A673 (cell line): Measurements from ENCODE around the gene ATP1A1. TPM values are rescaled to one million over a fixed set of nuclear protein-coding genes. Genes with fewer than 3 reads are reported as not detected.

Experiments used
- BruUV-seq: library from RNA; stranded (reverse); fragments of 400-500 nt; replicated peaks from 2 replicates; lab custom pipeline; 2021; lab: Mats Ljungman, UMichigan
- CTCF ChIA-PET: fragments of 300-600 bp; sonication (Branson Sonifier 250); formaldehyde crosslinking; loops from one replicate; lab custom pipeline; 2022; ENCODE audit warnings: antibody characterized with exemption; lab: Charles Lee
- POLR2A ChIA-PET: fragments of 300-600 bp; sonication (Branson Sonifier 250); formaldehyde crosslinking; loops from one replicate; lab custom pipeline; 2022; ENCODE audit warnings: antibody characterized with exemption; ENCODE audit not compliant: low non-redundant PET; lab: Charles Lee
- DNase-seq: peaks from one replicate; pipeline ENCODE4 v3.0.0-alpha.2; 2015; ENCODE audit warnings: low spot score
- H3K27ac ChIP-seq: fragments of 200-600 bp; sonication (generic); 2 replicates; pipeline ENCODE4 v1.5.1; 2016; ENCODE audit warnings: mixed run types, low read depth, mild to moderate bottlenecking, mixed read lengths, antibody characterized with exemption, low read length; ENCODE audit not compliant: poor library complexity, severe bottlenecking
- H3K27me3 ChIP-seq: fragments of 200-600 bp; sonication (generic); replicated peaks from 2 replicates; pipeline ENCODE4 v1.6.1; 2017; ENCODE audit warnings: mixed run types, low read depth, mild to moderate bottlenecking, mixed read lengths, antibody characterized with exemption, low read length; ENCODE audit not compliant: insufficient read depth, poor library complexity
- H3K36me3 ChIP-seq: fragments of 200-600 bp; sonication (generic); 2 replicates; pipeline ENCODE4 v1.6.1; 2016; ENCODE audit warnings: mixed run types, mild to moderate bottlenecking, mixed read lengths, antibody characterized with exemption, low read length; ENCODE audit not compliant: insufficient read depth, poor library complexity, severe bottlenecking
- H3K4me1 ChIP-seq: fragments of 200-600 bp; sonication (generic); 2 replicates; pipeline ENCODE4 v1.6.1; 2017; ENCODE audit warnings: mixed run types, mild to moderate bottlenecking, mixed read lengths, antibody characterized with exemption, low read length; ENCODE audit not compliant: insufficient read depth, poor library complexity, severe bottlenecking
- H3K4me3 ChIP-seq: fragments of 200-600 bp; sonication (generic); 2 replicates; pipeline ENCODE4 v1.5.1; 2016; ENCODE audit warnings: low read depth, mixed run types, mild to moderate bottlenecking, mixed read lengths, low read length; ENCODE audit not compliant: poor library complexity, severe bottlenecking
- H3K9me3 ChIP-seq: fragments of 200-600 bp; sonication (generic); 2 replicates; pipeline ENCODE4 v1.6.1; 2016; ENCODE audit warnings: mixed run types, low read depth, mild to moderate bottlenecking, mixed read lengths, antibody characterized with exemption, low read length; ENCODE audit not compliant: poor library complexity, severe bottlenecking
- CTCF ChIP-seq: fragments of 300-800, 200-600 bp; sonication (generic); conservative IDR thresholded peaks from 2 replicates; pipeline ENCODE4 v1.5.1; 2017; ENCODE audit warnings: low read depth, mild to moderate bottlenecking, antibody characterized with exemption, low read length, moderate library complexity, mixed read lengths
- EZH2 ChIP-seq: fragments of 200-600 bp; sonication (generic); IDR thresholded peaks from 2 replicates; pipeline ENCODE4 v1.6.1; 2017; ENCODE audit warnings: borderline replicate concordance, low read depth, mild to moderate bottlenecking, mixed read lengths, antibody characterized with exemption, low read length; ENCODE audit not compliant: poor library complexity, severe bottlenecking
- intact Hi-C: fragments of 100-400 bp; cut with micrococcal nuclease; formaldehyde crosslinking; loops from one replicate; pipeline ENCODE4 v1.10.0; 2022; ENCODE audit not compliant: unreplicated experiment
- total RNA-seq: library from RNA; stranded (reverse); gene quantifications from 2 replicates; pipeline ENCODE4 v1.2.3, GENCODE V29; 2021

Gene ATP1A1
- total RNA-seq, 1 experiment from 2014 or later: 1,420 TPM

GRCh38 chr1:116387551-116387950 lies 14.5 kb downstream of the ATP1A1 start:
- peaks cover 99% of the 10 kb centered on the region for H3K36me3 ChIP-seq
- H3K4me1 ChIP-seq: peaks cover 85% of the 10 kb centered on the region
- no peaks in the 10 kb centered on the region for H3K9me3 ChIP-seq
- TF ChIP-seq EZH2: no peak
- TF ChIP-seq CTCF: no peak
- no TSS peak for BruUV-seq
- intact Hi-C loops: no loop called here
- peak overlapping the region; percentile 48 for H3K27ac ChIP-seq
- no peak overlapping the region for H3K4me3 ChIP-seq
- POLR2A ChIA-PET: no interaction called here
- no peaks in the 10 kb centered on the region for H3K27me3 ChIP-seq
- CTCF ChIA-PET: no interaction called here
- no peak for DNase-seq

GRCh38 chr1:116388122-116388521 lies 15.1 kb downstream of the ATP1A1 start:
- TF ChIP-seq EZH2: no peak
- TF ChIP-seq CTCF: no peak
- intact Hi-C loops: no loop called here
- BruUV-seq: no TSS peak
- H3K27ac ChIP-seq: peak overlapping the region; percentile 48
- no peak for DNase-seq
- peaks cover 80% of the 10 kb centered on the region for H3K4me1 ChIP-seq
- peaks cover 99% of the 10 kb centered on the region for H3K36me3 ChIP-seq
- ChIA-PET POLR2A (no interaction called here), CTCF (no interaction called here)
- H3K4me3 ChIP-seq: no peak overlapping the region
- no peaks in the 10 kb centered on the region for H3K27me3 ChIP-seq
- no peaks in the 10 kb centered on the region for H3K9me3 ChIP-seq

- POLR2A ChIA-PET: no interaction called here
- no peaks in the 10 kb centered on the region for H3K9me3 ChIP-seq
- H3K4me3 ChIP-seq: no peak overlapping the region
- H3K4me1 ChIP-seq: peaks cover 71% of the 10 kb centered on the region
- H3K27me3 ChIP-seq: no peaks in the 10 kb centered on the region
- BruUV-seq: no TSS peak
- DNase-seq: no peak
- peaks cover 99% of the 10 kb centered on the region for H3K36me3 ChIP-seq
- intact Hi-C loops: no loop called here
- H3K27ac ChIP-seq: peak overlapping the region; percentile 48
- CTCF ChIA-PET: no interaction called here
- TF ChIP-seq EZH2 (no peak), CTCF (no peak)
Observed at GRCh38 chr1:116389013-116389412, 16.0 kb downstream of the ATP1A1 start.
